ENCODE measurements around the gene OR52E8. TPM values are rescaled to one million over a fixed set of nuclear protein-coding genes. Genes with fewer than 3 reads are reported as not detected.

Gene OR52E8
- total RNA-seq, 1 donor from 2014 or later = not detected

DNA sequence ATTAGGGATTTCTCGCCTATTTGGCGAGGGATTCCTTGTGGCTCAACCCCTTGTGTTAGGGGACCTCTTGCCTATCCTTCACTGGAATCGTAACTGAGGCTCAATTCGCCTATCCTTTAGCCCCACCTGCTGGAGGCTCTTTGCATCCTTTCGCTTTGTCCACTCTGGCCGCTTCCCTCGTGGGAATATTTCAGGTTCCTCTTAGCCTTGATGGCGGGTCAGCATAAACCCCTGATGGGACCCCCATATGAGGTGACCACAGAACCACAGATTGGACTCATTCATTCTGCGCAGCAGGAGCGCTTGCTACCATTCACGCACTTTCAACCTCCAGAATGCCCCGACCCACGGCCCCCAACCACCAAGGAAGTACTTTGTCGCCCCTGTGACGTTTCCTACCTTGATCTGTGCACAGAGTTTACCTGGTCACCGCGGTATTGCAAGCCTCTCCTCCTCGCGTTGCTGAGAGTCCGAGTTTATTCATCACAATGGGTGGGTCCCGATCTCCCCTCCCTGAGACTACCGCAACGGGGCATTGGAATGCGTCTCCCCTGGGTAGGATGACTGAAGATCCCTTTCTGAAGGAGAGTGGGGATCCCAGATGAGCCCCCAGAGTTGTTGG is 48.9 kb downstream of the OR52E8 start, which contains the start of gene OR52N2:
TSS of gene OR52N2 (plus strand) at position 425 of the 622 bp plus-strand sequence. CDS start 11,412 bp downstream, outside the sequence.
- ATAC-seq (peak; percentile 95 to 97), DNase-seq (peak; percentile 59)
- Histone ChIP-seq H3K36me3 (no peaks in the 10 kb centered on the region), H3K27me3 (ENCODE audit: low read depth) (no peaks in the 10 kb centered on the region), H3K9me3 (no peaks in the 10 kb centered on the region), H3K27ac (no peak within 1 kb of the TSS), H3K4me3 (peak within 1 kb of the TSS; percentile 56), H3K4me1 (peaks cover 11% of the 10 kb centered on the region)
- intact Hi-C loops (cut with DNase I) = loop anchor here (10.0 kb wide), 1 partner anchor 334 kb away; no protein-coding TSS in a partner anchor
- TF ChIP-seq, protein P1, sequence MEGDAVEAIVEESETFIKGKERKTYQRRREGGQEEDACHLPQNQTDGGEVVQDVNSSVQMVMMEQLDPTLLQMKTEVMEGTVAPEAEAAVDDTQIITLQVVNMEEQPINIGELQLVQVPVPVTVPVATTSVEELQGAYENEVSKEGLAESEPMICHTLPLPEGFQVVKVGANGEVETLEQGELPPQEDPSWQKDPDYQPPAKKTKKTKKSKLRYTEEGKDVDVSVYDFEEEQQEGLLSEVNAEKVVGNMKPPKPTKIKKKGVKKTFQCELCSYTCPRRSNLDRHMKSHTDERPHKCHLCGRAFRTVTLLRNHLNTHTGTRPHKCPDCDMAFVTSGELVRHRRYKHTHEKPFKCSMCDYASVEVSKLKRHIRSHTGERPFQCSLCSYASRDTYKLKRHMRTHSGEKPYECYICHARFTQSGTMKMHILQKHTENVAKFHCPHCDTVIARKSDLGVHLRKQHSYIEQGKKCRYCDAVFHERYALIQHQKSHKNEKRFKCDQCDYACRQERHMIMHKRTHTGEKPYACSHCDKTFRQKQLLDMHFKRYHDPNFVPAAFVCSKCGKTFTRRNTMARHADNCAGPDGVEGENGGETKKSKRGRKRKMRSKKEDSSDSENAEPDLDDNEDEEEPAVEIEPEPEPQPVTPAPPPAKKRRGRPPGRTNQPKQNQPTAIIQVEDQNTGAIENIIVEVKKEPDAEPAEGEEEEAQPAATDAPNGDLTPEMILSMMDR (IDR thresholded peaks at IDR 0.05) = peak; percentile 83

DNA sequence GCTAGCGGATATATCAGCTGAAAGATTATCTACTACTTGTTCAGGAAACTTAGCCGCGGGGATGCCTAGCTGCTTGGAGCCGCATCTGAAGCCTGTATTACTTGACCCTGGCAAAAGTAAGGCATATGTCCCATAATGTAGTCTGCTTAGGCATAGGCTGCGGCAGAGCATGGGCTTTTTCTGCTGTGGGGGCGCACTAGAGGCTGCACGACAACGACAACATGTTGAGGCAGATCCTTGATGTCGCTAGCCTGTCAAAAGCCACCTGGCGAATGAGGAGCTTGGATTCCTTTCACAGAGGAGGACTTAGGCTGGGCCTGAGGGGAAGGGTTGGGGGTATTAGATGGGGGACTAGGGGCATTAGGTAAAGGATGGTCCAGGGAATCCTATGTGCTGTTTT is 49.9 kb downstream of the OR52E8 start:
- Histone ChIP-seq H3K27me3 (ENCODE audit: low read depth) (no peaks in the 10 kb centered on the region), H3K4me3 (no peak overlapping the region), H3K4me1 (peaks cover 11% of the 10 kb centered on the region), H3K36me3 (no peaks in the 10 kb centered on the region), H3K9me3 (no peaks in the 10 kb centered on the region), H3K27ac (no peak overlapping the region)
- TF ChIP-seq, protein P1 (IDR thresholded peaks at IDR 0.05) = no peak
- DNase-seq (no peak), ATAC-seq (peak in 1 of 2 donors; percentile 14)
- intact Hi-C loops (cut with DNase I) = loop anchor here (10.0 kb wide), 1 partner anchor 333 kb away; no protein-coding TSS in a partner anchor

Other genes starting within 250 kb of the OR52E8 start
- gene TRIM34, start 232.7 kb downstream of the OR52E8 start, total RNA-seq = 13.7 TPM
- 37.1 TPM for gene TRIM5, start 172.6 kb downstream of the OR52E8 start, total RNA-seq
- gene TRIM22, start 167.9 kb downstream of the OR52E8 start, total RNA-seq = 224 TPM
- gene OR56B1, start 121.2 kb downstream of the OR52E8 start, total RNA-seq = not detected
- gene OR52N4, start 103.4 kb downstream of the OR52E8 start, total RNA-seq = not detected
- not detected for gene OR52N5, start 74.3 kb downstream of the OR52E8 start, total RNA-seq
- gene OR52N1, start 66.4 kb downstream of the OR52E8 start, total RNA-seq = not detected
- not detected for gene OR52N2, start 48.8 kb downstream of the OR52E8 start, total RNA-seq
- gene OR52E6, start 15.8 kb downstream of the OR52E8 start, total RNA-seq = not detected
- gene OR52E4, start 22.9 kb upstream of the OR52E8 start, total RNA-seq = not detected
- not detected for gene OR52E5, start 35.5 kb upstream of the OR52E8 start, total RNA-seq
- gene OR56A3, start 84.6 kb upstream of the OR52E8 start, total RNA-seq = not detected
- not detected for gene OR56A5, start 110.8 kb upstream of the OR52E8 start, total RNA-seq
- gene OR52L1, start 129.3 kb upstream of the OR52E8 start, total RNA-seq = not detected
- not detected for gene OR56A4, start 149.3 kb upstream of the OR52E8 start, total RNA-seq
- not detected for gene OR56A1, start 173.1 kb upstream of the OR52E8 start, total RNA-seq
- not detected for gene OR56B4, start 250.0 kb upstream of the OR52E8 start, total RNA-seq

All from lower lobe of right lung (tissue), 2 donors.